Fibroblast of pulmonary artery (primary cell): ENCODE results near the gene RNF152.

ENCODE experiments used
- DNase-seq: peaks from one replicate; pipeline ENCODE4 v3.0.0-alpha.2; 2010; ENCODE audit warnings: low read depth
- H3K4me3 ChIP-seq: replicated peaks from 2 replicates; pipeline ENCODE4 v1.5.1; 2011; ENCODE audit warnings: low read depth, mild to moderate bottlenecking, control low read depth, low read length, moderate library complexity
- TF ChIP-seq, protein P1 (sequence below): IDR thresholded peaks from 2 replicates; pipeline ENCODE4 v1.5.1; 2011; ENCODE audit warnings: mild to moderate bottlenecking, control low read depth, low read length, inconsistent platforms; ENCODE audit errors: missing control alignments

The RNF152 gene

GRCh38 chr18:61892683-61893308 lies at the start of gene RNF152:
TSS of gene RNF152 (minus strand) at chr18:61893007. CDS start at chr18:61816463, 76,544 bp downstream.
- DNase-seq = peak; percentile 15
- TF ChIP-seq, protein P1, sequence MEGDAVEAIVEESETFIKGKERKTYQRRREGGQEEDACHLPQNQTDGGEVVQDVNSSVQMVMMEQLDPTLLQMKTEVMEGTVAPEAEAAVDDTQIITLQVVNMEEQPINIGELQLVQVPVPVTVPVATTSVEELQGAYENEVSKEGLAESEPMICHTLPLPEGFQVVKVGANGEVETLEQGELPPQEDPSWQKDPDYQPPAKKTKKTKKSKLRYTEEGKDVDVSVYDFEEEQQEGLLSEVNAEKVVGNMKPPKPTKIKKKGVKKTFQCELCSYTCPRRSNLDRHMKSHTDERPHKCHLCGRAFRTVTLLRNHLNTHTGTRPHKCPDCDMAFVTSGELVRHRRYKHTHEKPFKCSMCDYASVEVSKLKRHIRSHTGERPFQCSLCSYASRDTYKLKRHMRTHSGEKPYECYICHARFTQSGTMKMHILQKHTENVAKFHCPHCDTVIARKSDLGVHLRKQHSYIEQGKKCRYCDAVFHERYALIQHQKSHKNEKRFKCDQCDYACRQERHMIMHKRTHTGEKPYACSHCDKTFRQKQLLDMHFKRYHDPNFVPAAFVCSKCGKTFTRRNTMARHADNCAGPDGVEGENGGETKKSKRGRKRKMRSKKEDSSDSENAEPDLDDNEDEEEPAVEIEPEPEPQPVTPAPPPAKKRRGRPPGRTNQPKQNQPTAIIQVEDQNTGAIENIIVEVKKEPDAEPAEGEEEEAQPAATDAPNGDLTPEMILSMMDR = peak; percentile 13
- peak within 1 kb of the TSS; percentile 79 for H3K4me3 ChIP-seq

- no peak overlapping the region for H3K4me3 ChIP-seq
- TF ChIP-seq, protein P1 = no peak
- DNase-seq = no peak
Observed at GRCh38 chr18:61941948-61942471, 49.2 kb upstream of the RNF152 start.

- DNase-seq = no peak
- TF ChIP-seq, protein P1 = no peak
- H3K4me3 ChIP-seq = no peak overlapping the region
Observed at GRCh38 chr18:61939046-61939674, 46.4 kb upstream of the RNF152 start.

DNA sequence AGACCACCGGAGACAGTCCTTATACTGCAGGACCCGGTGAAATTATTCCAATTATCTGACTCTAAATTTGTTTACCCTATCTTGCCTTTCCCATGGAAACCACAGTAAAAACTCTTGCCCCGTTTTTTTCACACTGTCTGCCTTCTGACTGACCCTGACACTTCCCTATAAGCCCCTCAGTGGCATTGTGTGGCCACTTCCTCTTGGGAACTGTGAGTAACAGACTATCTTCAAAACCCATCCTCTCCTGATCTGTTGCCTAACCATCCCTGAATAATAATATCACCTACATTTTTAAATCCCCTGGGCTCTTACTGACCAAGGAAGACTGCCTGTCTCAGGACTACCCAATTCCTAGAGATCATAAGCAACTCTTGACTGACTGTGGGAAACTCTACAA lies 42.6 kb upstream of the RNF152 start:
- no peak for DNase-seq
- no peak overlapping the region for H3K4me3 ChIP-seq
- TF ChIP-seq, protein P1 = no peak

- no peak for DNase-seq
- TF ChIP-seq, protein P1 = no peak
- no peak overlapping the region for H3K4me3 ChIP-seq
Observed at GRCh38 chr18:61931654-61932379, 39.0 kb upstream of the RNF152 start.

DNA sequence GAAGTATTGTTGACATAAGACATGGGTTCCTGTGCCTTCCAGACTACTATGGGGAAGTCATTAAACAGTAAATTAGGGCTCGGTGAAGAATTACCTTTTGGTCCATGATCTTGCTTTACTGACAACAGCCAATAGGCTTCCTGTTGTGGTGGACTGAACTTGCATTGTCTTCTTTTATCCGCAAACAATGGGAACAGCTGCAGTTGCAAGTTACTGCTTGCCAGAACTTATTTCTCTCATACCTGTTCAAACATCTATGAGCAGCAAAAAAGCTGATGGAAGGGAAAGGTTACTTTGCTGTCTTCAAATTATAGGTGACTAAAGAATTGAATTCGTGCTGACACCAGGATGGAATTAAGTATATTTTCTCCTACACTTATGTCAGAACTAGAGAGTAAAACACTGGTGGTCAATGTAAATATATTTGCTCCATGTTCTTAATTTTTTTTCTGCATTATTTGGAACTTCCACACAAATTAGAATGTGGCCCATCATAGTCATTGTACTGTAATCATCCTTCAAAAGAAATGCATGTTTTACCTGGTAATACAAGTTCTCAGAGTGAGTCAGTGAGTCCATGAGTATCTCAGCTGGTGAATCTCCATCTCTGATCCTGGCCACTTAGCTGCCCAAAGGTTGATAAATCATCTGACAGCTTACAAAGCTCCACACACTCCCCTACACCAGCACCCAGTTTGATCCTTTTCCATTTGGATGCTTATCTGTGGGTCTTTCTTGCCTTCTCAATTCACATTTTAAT lies 37.3 kb upstream of the RNF152 start:
- TF ChIP-seq, protein P1 = no peak
- no peak overlapping the region for H3K4me3 ChIP-seq
- no peak for DNase-seq
